ENCODE measurements around the gene KCNJ4. TPM values are rescaled to one million over a fixed set of nuclear protein-coding genes. Genes with fewer than 3 reads are reported as not detected.
"Not testable (repeated sequence)": the region's sequence is repeated elsewhere in the genome, so short reads cannot be mapped to it uniquely, and the experiment has no call there.

The KCNJ4 gene
- total RNA-seq, 4 donors from 2014 or later = not detected

DNA sequence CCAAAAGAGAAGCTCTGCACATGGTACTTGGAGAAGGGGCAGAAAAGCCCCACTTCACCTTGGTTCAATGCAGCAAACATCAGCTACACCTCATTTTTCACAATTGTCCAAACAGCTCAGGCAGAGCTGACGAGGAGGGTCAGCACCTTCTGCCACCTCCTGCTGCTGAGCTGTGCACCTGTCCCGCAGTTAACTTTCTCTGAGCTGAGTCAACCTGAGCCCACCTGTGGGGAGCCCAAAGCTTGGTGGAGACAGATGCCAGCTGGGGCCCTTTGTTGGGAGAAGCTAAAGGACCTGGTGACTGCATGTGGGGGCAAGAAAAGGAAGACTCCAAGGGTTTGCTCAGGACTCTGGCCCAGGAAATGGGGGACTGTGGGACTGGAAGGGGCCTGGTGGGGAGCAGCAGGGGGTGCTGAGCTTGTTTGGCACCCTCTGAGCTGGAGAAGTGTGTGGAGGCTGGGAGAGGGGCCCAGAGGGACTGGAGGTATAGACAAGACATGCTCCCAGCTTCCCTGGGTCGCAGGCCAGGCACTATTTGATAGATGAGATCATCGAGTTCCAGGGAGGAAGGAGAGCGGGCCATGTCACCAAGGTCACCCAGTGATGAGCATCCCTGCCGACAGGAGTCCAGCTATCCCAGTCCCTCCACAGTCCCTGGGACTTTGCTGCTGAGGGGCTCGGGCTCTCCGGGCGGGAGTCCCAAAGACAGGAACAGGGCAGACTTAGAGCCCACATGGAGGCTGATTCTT lies 53.5 kb downstream of the KCNJ4 start:
- no peaks in the 10 kb centered on the region for H3K9me3 ChIP-seq
- H3K4me1 ChIP-seq = peaks cover 0 to 20% (median 15%) of the 10 kb centered on the region in 4 donors
- H3K27ac ChIP-seq = no peak overlapping the region
- TF ChIP-seq, protein P1, sequence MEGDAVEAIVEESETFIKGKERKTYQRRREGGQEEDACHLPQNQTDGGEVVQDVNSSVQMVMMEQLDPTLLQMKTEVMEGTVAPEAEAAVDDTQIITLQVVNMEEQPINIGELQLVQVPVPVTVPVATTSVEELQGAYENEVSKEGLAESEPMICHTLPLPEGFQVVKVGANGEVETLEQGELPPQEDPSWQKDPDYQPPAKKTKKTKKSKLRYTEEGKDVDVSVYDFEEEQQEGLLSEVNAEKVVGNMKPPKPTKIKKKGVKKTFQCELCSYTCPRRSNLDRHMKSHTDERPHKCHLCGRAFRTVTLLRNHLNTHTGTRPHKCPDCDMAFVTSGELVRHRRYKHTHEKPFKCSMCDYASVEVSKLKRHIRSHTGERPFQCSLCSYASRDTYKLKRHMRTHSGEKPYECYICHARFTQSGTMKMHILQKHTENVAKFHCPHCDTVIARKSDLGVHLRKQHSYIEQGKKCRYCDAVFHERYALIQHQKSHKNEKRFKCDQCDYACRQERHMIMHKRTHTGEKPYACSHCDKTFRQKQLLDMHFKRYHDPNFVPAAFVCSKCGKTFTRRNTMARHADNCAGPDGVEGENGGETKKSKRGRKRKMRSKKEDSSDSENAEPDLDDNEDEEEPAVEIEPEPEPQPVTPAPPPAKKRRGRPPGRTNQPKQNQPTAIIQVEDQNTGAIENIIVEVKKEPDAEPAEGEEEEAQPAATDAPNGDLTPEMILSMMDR (IDR thresholded peaks at IDR 0.05) = no peak
- TF ChIP-seq POLR2AphosphoS5 (IDR thresholded peaks at IDR 0.05) = no peak
- 80 to 94% methylated on average over 1 to 9 of the region's 9 CpGs for WGBS, 2 donors (ENCODE audit: low coverage in 1 of 2)
- H3K4me3 ChIP-seq = no peak overlapping the region
- in situ Hi-C loops (cut with MboI; ENCODE audit: low pct_ligation_motif_present in 1 of 4, low pct_unique_long_range_greater_than_20kb in 1 of 4, low sequenced_read_pairs in 3 of 4) = loop anchor here in 1 of 4 donors (25.0 kb wide), 1 partner anchor 89 kb away; the partner anchor contains the start of gene CSNK1E
- no peaks in the 10 kb centered on the region for H3K36me3 ChIP-seq
- DNase-seq = no peak
- no peaks in the 10 kb centered on the region for H3K27me3 ChIP-seq
- intact Hi-C loops (cut with DNase I; ENCODE audit: low total_unique reads) = no loop called here

- intact Hi-C loops (cut with DNase I; ENCODE audit: low total_unique reads); H3K4me3 ChIP-seq; H3K36me3 ChIP-seq; H3K27me3 ChIP-seq; H3K9me3 ChIP-seq; DNase-seq: not testable (repeated sequence)
- in situ Hi-C loops (cut with MboI; ENCODE audit: low pct_ligation_motif_present in 1 of 4, low pct_unique_long_range_greater_than_20kb in 1 of 4, low sequenced_read_pairs in 3 of 4) = loop anchor here in 1 of 4 donors (25.0 kb wide), 1 partner anchor 88 kb away; the partner anchor contains the start of gene CSNK1E
- Histone ChIP-seq H3K27ac (peak overlapping the region in 1 of 4 donors; percentile 45), H3K4me1 (peaks cover 0 to 32% (median 27%) of the 10 kb centered on the region in 4 donors)
- peak in 1 of 3 donors; percentile 21 for TF ChIP-seq POLR2AphosphoS5 (IDR thresholded peaks at IDR 0.05)
- WGBS, 2 donors (ENCODE audit: low coverage in 1 of 2) = 34% methylated on average over 2 of the region's 2 CpGs; no CpG with 5 or more reads in 1 of the 2 donors
Measured at GRCh38 chr22:38400256-38400655, 54.7 kb downstream of the KCNJ4 start.

GRCh38 chr22:38398609-38399461 lies 56.2 kb downstream of the KCNJ4 start:
- peak overlapping the region; percentile 90 to 97 (median 97) for H3K27ac ChIP-seq
- H3K9me3 ChIP-seq = no peaks in the 10 kb centered on the region
- 0 to 1% methylated on average over 1 to 48 of the region's 102 CpGs for WGBS, 2 donors (ENCODE audit: low coverage in 1 of 2)
- intact Hi-C loops (cut with DNase I; ENCODE audit: low total_unique reads) = no loop called here
- TF ChIP-seq EP300 (IDR thresholded peaks at IDR 0.05; ENCODE audit: low read depth) (no peak), POLR2A (IDR thresholded peaks at IDR 0.05) (peak; percentile 90), POLR2AphosphoS5 (IDR thresholded peaks at IDR 0.05) (peak; percentile 79 to 89 (median 87))
- TF ChIP-seq, protein P1 (IDR thresholded peaks at IDR 0.05) = no peak
- no peaks in the 10 kb centered on the region for H3K27me3 ChIP-seq
- DNase-seq = peak; percentile 89
- H3K36me3 ChIP-seq = no peaks in the 10 kb centered on the region
- peak overlapping the region; percentile 90 to 98 (median 96) for H3K4me3 ChIP-seq
- in situ Hi-C loops (cut with MboI; ENCODE audit: low pct_ligation_motif_present in 1 of 4, low pct_unique_long_range_greater_than_20kb in 1 of 4, low sequenced_read_pairs in 3 of 4) = no loop called here
- H3K4me1 ChIP-seq = peaks cover 0 to 36% (median 29%) of the 10 kb centered on the region in 4 donors

- H3K36me3 ChIP-seq; in situ Hi-C loops (cut with MboI; ENCODE audit: low pct_ligation_motif_present in 1 of 4, low pct_unique_long_range_greater_than_20kb in 1 of 4, low sequenced_read_pairs in 3 of 4); intact Hi-C loops (cut with DNase I; ENCODE audit: low total_unique reads); H3K9me3 ChIP-seq; H3K27me3 ChIP-seq: not testable (repeated sequence)
- 0% methylated on average over 12 of the region's 48 CpGs; no CpG with 5 or more reads in 1 of the 2 donors for WGBS, 2 donors (ENCODE audit: low coverage in 1 of 2)
- Histone ChIP-seq H3K4me1 (peaks cover 0 to 36% (median 29%) of the 10 kb centered on the region in 4 donors), H3K4me3 (peak overlapping the region; percentile 62 to 98 (median 96)), H3K27ac (peak overlapping the region; percentile 90 to 97 (median 97))
- DNase-seq = peak; percentile 69
Measured at GRCh38 chr22:38398181-38398608, 56.8 kb downstream of the KCNJ4 start.
